ENCODE measurements around the gene XYLT1.

- TF ChIP-seq CTCF (IDR thresholded peaks at IDR 0.05) (no peak), NRF1 (IDR thresholded peaks at IDR 0.05; ENCODE audit: low read depth, low read length) (no peak), POLR2AphosphoS5 (IDR thresholded peaks at IDR 0.05; ENCODE audit: low read depth, low read length) (no peak), ELF1 (IDR thresholded peaks at IDR 0.05) (no peak)
Measured at GRCh38 chr16:17457997-17458396, 12.8 kb downstream of the XYLT1 start.

All from SK-N-SH (cell line).